HG02759 (cell line): ENCODE results near the gene TSPO2.

ENCODE experiments used
- ATAC-seq: cut with Tn5 transposase; IDR thresholded peaks from one replicate; pipeline ENCODE4 v1.9.1; 2021; ENCODE audit warnings: mild to moderate bottlenecking, moderate library complexity; ENCODE audit not compliant: unreplicated experiment

The TSPO2 gene

DNA sequence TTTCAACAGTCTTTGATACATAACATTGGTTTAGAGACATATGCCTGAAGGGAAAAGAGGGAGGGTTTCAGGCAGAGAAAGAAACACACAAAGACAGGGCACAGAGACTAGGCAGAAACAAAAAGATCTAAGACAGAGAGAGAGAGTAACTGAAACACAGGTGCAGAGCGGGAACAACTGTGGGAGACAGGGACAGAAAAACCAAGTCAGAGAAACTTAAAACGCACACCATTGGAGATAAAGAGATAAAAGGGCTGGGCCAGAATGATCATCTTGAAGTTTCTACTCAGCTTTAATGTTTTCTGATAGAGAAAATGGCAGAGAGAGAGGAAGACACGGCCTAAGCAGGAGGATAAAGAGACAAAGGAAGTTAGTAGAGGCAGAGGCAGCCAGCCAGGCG, 15.0 kb upstream of the TSPO2 start:
- ATAC-seq, result no peak

DNA sequence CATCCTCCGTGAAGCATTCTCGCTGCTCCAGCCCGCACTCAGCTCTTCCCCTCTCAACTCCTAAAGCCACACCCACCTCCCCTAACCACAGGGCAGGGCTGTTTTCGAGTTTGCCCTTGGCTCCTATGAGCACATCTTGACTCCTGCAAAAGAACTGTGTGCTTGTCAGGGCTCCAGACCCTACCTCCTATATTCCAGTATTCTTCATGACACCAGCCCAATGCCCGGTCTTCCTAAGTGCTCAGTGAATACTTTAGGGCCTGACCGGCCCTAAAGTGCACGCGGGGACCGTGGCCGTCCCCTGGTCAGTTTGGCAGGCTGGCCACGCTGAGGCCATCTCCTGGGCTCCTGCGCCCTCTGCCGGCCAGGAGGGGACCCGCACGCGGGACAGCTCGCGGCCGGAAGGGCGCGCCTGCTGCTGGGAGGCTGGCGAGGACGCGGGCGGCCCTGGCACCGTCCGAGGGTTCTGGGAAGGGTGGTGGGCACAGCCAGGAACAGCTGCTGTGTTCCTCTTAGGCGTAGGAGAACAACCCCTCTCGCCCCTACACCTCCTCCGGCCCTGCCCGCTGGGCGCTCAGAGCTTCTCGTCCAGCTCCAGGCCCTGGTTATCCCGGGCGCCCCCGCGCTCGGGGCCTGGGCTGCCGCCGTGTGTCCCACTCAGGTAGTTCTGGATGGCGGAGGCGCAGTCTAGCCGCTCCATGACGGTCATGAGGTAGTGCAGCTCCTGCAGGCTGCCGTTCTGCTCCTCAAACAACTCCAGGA, 14.3 kb upstream of the TSPO2 start:
- peak; percentile 94 for ATAC-seq

DNA sequence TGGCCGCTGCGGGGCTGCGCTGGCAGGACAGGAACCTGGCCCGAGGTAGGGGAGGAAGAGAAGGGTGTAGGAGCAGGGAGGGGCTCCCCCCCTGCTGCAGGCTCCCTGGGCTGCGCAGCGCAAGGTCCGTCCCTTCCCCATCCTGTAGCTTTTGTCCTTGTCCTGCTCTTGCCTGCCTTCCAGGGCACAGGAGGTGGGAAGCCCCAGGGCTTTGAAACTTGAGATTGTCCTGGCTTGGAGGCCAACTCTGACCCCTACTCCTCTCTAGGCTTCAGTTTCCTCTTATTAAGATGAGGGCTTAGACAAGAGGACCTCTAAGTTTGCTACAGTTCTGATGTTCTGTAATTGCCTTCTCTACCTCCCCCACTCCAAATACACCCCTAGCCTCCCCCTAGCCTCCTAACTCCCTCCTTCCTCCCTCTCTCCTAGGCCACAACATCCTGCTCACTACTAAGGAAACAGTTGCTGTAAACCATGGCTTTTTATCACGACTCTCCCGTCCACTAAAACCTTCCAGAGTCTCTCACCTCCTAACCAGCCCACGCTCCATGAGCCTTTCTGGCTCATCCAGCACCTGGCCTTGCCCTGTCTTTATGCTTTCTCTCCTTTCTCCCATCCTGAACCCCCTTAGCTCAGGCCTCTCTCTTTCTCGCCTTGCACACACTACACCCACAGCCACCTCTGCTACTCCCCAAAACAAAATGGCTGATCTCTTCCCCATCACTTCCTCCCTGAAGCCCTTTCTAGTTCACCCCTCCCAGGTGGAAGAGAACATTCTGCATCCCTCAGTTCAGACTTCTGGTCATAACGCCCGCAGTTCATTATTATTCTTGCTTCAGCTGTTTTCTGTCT, 13.5 kb upstream of the TSPO2 start:
- peak; percentile 29 for ATAC-seq

DNA sequence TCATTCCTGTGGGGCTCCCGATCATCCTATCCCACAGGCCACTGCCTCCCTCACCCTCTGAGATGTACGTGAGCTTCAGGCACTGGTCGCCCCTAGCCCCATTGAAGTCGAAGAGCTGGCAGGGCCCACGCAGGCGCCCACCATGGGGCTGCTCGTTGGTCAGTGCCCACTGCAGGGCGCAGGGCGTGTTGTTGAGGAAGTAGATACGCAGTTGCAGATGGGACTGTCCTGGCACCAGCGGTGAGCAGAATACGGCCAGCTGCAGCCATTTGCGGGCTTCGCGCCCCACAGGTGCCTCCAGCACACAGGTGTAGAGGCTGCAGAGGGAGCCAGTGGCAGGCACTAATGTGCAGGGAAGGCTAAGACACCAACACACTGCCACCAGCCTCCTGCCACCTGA, 9.4 kb upstream of the TSPO2 start:
- ATAC-seq, result no peak

DNA sequence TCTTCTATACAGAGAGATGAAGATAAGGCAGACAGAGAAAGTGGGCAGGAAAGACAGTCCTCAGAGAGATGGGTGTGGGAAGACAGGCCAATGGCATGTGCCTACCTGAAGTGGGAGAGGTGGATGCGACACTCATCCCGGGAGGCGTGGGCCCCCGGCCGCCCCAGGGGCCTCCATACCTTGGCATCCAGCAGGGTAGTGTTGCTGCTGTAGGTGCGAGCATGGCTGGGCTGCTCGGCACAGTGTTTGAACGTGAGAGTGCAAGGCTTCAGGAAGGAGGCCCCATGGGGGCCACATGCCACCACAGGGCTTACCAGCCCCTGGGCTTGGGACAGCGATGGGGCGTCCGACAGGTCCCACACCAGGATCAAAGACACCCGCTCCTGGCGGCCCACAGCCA, 8.5 kb upstream of the TSPO2 start:
- ATAC-seq, result no peak

DNA sequence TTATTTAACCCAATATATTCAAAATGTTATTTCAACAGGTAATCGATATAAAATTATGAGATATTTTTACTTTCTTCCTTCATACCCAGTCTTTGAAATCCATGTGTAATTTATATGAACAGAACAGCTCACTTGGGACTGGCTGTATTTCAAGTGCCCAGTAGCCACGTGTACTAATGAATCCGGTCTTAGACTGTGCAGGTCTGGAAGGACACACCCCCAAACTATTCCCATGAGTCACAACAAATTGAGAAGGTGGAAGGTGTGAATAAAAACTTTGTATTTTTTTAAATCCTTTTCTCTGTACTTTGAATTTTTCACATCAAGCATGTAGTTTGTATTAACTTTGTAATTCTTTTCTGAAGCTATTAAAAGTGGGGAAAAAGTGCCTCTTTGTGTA, 6.1 kb upstream of the TSPO2 start:
- no peak for ATAC-seq

DNA sequence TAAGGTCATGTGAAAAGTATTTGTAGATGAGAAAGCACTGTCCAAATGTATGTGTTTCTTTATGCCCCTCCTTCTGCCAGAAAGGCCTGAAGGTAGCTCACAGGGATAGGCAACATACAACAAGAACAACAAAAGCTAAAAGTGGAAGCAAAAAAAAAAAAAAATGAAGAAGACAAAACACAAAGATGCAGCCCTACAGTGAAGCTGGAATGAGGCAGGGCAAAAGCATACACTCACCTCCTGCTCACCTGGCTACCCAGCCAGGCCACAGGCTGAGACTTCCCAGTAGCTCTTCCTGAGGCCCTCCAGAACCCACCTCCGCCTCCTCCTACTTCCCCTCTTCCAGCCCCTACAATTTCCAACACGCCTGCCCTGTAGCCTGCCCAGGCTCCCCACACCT, 5.7 kb upstream of the TSPO2 start:
- ATAC-seq, result no peak

DNA sequence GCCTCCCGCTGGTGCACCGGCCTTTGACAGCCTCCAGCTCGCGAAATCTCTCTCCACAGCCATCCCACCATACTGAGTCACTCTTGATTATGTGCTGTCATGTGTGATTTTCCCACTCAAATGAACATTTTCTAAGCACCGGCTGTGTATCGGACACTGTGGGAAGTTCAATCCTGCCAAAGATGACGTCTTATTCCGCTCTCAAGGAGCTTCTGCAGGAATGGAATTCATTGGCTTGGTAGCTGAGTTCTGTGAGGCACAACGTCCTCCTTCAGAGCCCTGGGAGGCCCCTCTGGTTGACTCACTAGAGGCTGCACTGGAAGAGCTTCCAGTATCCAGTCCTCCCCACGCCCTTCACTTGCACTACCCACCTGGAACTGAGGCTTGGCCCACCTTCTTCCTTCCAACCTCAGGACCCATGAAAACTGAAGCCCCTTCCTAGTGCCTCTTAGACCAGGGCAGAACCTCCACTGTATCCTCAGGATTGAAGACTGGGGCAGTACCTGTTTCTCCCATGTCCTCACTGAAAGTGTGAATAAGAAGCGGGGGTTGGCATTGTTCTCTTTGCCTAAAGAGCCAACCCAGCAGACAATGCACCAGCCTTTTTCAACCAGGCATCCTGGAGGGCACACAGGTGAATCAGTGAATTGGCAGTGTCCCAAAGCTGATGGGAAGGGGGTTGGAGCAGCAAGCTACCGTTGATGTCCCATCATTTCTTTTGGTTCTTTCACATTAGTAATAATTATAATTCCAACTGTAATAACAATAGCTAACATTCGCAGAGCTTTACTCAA, 5.0 kb upstream of the TSPO2 start:
- no peak for ATAC-seq

DNA sequence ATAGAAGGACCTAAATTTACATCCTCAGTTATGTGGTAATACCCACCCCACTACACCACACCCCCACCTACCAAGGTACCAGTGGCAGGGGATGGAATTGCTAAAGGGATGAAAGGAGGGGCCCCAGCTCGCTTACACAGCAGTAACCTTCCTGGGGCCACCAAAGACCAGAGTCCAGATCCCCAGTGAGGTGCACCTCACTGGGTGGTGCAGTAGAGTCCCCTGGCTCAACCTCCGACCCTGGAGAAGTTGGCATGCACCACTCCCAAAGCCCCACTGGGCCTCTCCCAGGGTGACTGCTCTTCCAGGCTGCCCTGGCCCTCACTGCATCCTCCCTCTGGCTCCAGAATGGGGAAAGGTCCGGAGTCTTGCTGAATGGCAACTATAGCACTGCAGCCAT, 4.1 kb upstream of the TSPO2 start:
- no peak for ATAC-seq

DNA sequence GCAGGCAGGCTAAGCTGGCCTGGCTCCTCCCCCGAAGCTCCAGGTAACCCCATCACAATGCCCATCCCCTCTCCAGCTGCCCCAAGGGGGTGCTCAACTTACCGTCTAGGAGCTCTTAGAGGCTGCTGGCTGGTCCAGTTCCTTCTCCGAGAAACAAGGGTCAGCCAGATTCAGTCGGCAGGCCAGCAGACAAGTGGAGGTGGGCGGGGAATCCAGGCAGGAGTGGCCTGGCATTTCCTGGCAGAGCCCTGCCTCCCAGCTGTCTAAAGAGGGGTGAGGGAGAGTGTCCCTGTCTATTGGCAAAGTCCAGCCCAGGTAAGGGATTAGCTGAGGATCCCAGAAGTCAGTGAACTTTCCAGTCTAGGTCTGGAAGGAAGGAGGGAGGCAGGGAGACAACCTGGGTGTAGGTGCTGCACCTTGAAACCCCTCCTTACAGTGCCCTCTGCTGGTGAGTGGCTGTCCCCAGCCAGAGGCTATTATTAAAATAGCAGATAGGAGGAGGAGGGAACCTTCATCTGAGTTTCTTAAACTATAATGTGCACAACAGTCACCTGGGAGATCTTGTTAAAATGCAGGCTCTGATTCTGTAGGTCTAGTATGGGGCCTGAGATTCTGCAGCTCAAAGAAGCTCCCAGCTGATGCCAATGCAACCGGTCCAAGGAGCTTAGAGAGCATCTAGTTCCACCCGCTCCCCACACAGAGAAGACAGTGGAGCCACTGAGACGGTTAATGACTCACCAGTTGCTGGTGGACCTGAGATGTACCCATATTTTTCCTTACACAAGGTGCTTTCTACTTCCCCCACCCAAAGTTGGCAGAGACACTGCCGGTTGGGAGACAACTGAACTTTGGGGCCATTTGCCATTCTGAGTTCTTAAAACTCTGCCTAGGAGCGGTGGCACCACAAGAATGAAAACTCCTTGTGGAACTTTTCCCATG, 2.9 kb upstream of the TSPO2 start, which contains the start of gene UNC5CL:
Gene UNC5CL, minus strand, starts transcription at position 162 of the 939 bp plus-strand sequence. CDS start 4,147 bp downstream, outside the sequence.
- ATAC-seq, result no peak

DNA sequence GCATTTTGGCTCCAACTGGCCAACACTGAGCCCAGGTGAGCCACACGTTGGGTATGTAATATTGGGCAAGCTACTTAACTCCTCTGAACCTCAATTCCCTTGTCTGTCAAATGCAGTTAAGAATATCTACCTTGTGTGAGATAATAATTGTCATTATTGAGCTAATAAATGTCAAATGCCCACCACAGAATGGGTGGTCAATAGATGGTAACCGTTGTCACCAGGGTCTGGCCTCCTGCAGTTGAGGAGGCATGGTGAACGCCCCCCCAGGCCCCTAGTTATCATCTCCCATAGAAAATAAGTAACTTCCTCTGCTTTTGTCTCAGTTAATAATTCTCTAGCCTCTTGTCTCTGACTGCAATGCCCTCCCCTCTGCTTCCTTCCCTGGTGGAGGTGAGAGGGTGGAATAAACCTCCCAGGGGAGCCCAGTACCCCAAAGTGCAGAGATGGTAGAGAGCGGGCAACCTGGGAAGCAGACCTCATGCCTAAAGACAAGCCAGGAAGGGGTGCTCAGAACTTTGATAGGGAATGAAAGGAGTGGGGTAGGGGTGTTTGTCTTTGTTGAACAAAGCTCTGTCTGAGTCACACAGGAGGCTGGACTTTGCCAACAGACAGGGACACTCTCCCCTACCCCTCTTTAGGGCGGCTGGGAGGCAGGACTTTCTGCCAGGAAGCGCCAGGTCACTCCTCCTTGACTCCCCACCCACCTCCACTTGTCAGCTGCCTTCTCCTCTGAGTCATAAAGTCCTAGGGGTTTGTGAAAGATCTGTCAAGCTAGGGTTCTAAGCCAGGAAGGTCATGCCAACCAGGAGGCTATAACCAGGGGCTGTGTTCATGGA, 1.9 kb upstream of the TSPO2 start:
- peak; percentile 62 for ATAC-seq

DNA sequence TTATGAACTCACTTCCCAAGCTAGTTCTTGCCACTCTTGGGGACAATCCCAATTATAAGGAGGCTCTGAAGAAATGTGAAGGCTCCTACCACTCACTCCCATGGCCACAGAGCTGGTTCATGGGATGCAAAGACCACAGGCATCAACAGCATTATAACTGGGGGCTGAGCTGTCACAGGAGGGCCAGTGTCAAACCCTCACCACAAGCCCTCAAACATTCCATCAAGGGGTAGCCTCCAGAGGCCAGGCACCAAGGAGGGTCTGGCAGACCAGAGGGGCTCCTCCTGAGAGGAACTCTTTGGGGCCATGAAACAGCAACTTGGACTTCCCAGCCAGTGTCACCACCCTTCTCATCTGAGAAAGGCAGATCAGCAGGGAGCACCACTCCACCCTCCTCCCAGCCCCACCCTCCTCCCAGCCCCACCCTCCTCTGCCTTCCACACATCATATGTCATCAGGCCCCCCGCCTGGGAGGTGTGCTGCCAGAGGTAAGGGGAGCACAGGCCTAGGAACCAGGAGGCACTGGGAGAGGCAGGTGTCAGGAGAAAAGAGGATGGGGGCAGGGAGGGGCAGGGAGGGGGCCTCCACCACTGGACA, 1.2 kb upstream of the TSPO2 start:
- no peak for ATAC-seq

DNA sequence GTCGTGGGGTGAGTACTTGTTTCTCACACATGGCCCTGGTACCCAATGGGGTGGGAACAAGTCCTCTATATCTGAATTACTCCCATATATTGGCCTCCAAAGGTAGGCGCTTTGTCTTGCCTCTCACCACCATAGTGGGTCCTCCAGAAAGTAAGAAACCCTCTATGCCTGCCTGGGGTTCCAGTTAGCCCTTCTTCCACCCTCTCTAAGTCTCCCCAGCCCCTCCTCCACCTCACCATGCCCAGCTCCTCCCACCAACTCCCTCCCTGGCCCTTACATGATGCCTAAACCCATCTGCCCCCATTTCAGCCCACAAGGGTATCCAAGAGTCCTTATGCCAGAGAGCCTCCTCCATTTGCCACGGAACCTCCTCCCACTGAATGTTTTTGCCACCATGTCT, 884 bp downstream of the TSPO2 start:
- no peak for ATAC-seq

DNA sequence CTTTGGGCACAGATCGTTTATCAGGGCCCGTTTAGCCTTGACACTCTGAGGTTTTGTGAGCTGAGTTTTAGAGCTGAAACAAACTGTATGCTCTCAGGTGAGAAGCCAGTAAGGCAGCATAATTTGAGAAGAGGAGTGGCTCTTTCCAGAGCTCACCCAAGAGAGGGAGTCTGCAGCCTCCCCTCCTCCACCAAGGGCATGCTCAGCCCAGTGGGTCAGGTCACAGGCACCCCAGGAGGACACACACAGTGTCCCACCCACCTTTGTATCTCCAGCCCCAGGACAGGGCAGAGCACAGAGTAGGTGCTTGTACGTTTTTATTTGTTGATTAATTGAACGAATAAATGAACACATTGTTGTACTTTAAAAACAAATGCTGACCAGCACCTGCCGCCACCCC, 3.4 kb downstream of the TSPO2 start:
- no peak for ATAC-seq

DNA sequence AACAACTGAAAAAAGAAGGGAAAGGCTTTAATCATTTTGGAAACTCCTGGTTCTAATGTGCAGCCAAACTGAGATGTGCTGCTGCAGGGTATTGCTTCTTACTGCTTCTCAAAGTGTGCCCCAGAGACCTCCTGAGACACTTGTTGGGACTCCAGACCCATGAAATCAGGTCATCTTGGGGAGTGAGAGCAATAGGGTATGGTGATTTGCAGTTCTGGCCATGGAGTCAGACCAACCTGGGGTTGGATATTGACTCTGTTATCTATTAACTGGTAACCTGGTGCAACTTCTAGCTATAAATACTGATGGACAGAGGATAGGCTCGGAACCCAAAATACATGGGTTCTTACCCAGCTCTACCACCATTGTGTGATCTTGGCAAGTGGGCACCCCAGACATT, 3.8 kb downstream of the TSPO2 start:
- ATAC-seq, result no peak

DNA sequence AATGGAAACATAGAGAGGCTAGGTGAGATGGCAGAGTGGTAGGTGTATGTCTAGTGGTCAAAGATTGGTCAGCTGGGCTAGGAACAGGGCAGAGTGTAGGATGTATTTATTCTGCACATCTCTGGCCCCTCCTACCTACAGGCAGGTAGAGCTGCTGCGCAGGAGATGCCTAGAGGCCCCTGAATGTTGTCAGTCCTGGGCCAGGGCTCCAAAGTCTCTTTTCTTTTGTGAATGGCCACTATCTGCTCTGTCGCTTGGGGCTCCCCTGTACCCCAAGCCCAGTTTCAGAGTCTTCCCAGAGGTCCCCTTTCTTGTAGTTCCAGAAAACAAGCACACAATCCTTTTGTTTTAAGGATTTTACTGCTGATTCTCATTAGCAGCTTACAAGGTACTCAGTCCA, 5.0 kb downstream of the TSPO2 start:
- no peak for ATAC-seq

DNA sequence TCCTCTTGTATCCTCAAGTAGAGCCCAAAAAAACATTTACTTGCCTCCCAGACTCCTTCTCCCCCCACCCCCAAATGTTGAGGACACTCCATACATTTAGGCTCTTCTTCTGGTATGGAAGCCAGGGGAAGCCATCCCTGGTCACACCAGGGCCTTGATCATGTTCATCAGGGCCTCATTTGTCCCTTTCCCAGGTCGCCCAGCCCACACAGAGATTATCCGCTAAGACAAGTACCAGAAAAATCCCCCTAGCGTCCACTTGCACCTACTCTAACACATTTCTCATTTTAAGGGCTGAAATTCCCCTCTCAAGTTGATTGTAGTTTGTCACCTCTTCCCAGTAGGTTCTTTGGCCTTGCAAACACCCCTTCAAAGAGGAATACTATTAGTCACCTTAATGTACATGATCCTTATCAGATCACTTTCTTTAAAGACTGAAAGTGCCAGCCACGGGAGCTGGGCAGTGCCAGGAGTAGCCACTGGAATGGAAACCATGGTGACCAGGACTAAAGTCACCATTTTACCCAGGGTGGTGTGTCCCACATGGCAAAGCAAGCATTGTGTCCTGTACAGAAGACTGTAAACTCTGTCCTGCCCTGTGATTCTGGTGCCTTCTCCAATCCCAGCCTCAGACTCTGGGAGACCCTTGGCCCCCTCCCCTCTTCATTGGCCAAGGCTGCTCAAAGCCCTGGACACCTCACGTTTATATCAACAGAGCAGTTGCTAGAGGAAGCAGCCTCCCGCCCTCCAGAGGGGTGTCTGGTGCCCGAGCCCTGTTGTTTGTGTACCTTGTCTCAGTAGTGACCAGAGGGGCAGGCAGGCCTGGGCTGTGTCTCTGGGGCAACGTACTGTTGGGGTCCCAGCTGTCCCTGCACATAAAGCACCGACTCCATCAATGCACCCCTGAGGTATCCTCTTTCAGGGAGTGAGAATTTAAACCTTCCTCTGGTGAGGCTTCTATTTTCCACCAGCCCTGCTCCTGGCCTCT, 5.8 kb downstream of the TSPO2 start:
- no peak for ATAC-seq

DNA sequence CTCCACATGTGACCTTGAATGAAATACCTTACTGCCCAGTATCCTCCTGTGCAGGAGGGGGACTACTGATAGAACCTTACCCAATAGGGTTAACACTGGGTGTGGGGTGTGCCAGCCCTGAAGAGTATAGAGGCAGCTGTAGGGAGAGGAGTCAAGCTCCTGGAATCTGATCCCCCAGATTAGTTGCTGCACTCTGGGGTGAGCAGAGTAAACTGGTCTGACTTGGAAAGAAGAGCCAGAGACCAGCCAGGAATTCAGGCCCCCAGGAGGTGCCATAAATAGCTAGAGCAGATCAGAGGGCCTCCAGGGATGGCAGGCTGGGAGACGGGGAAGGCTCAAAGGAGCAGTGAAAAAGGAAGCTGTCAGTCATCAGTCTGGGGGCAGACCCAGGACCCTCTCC, 7.3 kb downstream of the TSPO2 start:
- no peak for ATAC-seq
